DLD1 (cell line): ENCODE results near the gene IL3.
"Not testable (repeated sequence)": the region's sequence is repeated elsewhere in the genome, so short reads cannot be mapped to it uniquely, and the experiment has no call there.

Experiments used
- in situ Hi-C: cut with HindIII; loops from 2 replicates; pipeline ENCODE4 v1.10.0; 2017; ENCODE audit warnings: low sequenced_read_pairs

The IL3 gene

GRCh38 chr5:132093271-132093670 is 32.8 kb downstream of the IL3 start:
- in situ Hi-C loops = no loop called here

- in situ Hi-C loops = no loop called here
Measured at GRCh38 chr5:132094393-132095076, 34.1 kb downstream of the IL3 start.

- in situ Hi-C loops = no loop called here
Measured at GRCh38 chr5:132095077-132095410, 34.6 kb downstream of the IL3 start.

GRCh38 chr5:132095424-132095972 is 35.0 kb downstream of the IL3 start:
- in situ Hi-C loops = no loop called here

- in situ Hi-C loops = no loop called here
Measured at GRCh38 chr5:132096904-132097303, 36.4 kb downstream of the IL3 start.

- in situ Hi-C loops = no loop called here
Measured at GRCh38 chr5:132098151-132098594, 37.7 kb downstream of the IL3 start.

- in situ Hi-C loops = no loop called here
Measured at GRCh38 chr5:132098621-132099020, 38.2 kb downstream of the IL3 start.

GRCh38 chr5:132099076-132099748 is 38.8 kb downstream of the IL3 start:
- in situ Hi-C loops = no loop called here

GRCh38 chr5:132099905-132100304 is 39.5 kb downstream of the IL3 start:
- in situ Hi-C loops = no loop called here

GRCh38 chr5:132100672-132101261 is 40.3 kb downstream of the IL3 start:
- in situ Hi-C loops = no loop called here

- in situ Hi-C loops = no loop called here
Measured at GRCh38 chr5:132101385-132101880, 41.0 kb downstream of the IL3 start.

- in situ Hi-C loops = no loop called here
Measured at GRCh38 chr5:132102101-132102701, 41.7 kb downstream of the IL3 start.

GRCh38 chr5:132102944-132103331 is 42.5 kb downstream of the IL3 start:
- in situ Hi-C loops = no loop called here

- in situ Hi-C loops = no loop called here
Measured at GRCh38 chr5:132103332-132103951, 43.0 kb downstream of the IL3 start.

GRCh38 chr5:132103969-132104391 is 43.5 kb downstream of the IL3 start:
- in situ Hi-C loops = no loop called here

GRCh38 chr5:132104556-132104955 is 44.1 kb downstream of the IL3 start:
- in situ Hi-C loops = no loop called here

- in situ Hi-C loops = no loop called here
Measured at GRCh38 chr5:132105688-132106087, 45.2 kb downstream of the IL3 start.

GRCh38 chr5:132108495-132108894 is 48.0 kb downstream of the IL3 start:
- in situ Hi-C loops = not testable (repeated sequence)

GRCh38 chr5:132108957-132109356 is 48.5 kb downstream of the IL3 start:
- in situ Hi-C loops = not testable (repeated sequence)

GRCh38 chr5:132109494-132110053 is 49.1 kb downstream of the IL3 start:
- in situ Hi-C loops = no loop called here

- in situ Hi-C loops = no loop called here
Measured at GRCh38 chr5:132110195-132110594, 49.7 kb downstream of the IL3 start.
